Heart left ventricle (tissue), 16 donors: ENCODE results near the gene TTC33. TPM values are rescaled to one million over a fixed set of nuclear protein-coding genes. Genes with fewer than 3 reads are reported as not detected.

Source experiments
- ATAC-seq, 4 donors: fragments of 200-7000 bp; cut with Tn5 transposase; one replicate each; pipeline ENCODE4 v1.9.1; 2020 to 2022; ENCODE audit warnings: moderate library complexity in 4 of 4, mild to moderate bottlenecking in 3 of 4, moderate number of reproducible peaks in 1 of 4
- DNase-seq, 5 donors: peaks; one replicate each; pipeline ENCODE4 v3.0.0-alpha.2; 2020
- H3K27ac ChIP-seq, 12 donors: fragments of 200-600 bp; sonication (generic) in 4 of 12; one replicate each; pipeline versions ENCODE4 v1.5.0 to v1.8.0; 2016 to 2022; ENCODE audit warnings: mild to moderate bottlenecking in 2 of 12
- H3K27me3 ChIP-seq, 9 donors: fragments of 200-600 bp; sonication (generic) in 2 of 9; one replicate each; pipeline versions ENCODE4 v1.5.1 to v1.8.0; 2016 to 2022; ENCODE audit warnings: mild to moderate bottlenecking in 3 of 9
- H3K36me3 ChIP-seq, 9 donors: fragments of 200-600 bp; sonication (generic) in 2 of 9; one replicate each; pipeline versions ENCODE4 v1.5.0 to v1.8.0; 2018 to 2022; ENCODE audit warnings: mild to moderate bottlenecking in 2 of 9
- H3K4me1 ChIP-seq, 12 donors: fragments of 200-600 bp; sonication (generic) in 4 of 12; one replicate each; pipeline versions ENCODE4 v1.5.0 to v1.8.0; 2016 to 2022; ENCODE audit warnings: mild to moderate bottlenecking in 3 of 12
- H3K4me3 ChIP-seq, 12 donors: fragments of 200-600 bp; sonication (generic) in 4 of 12; one replicate each; pipeline versions ENCODE4 v1.5.0 to v1.8.0; 2017 to 2022; ENCODE audit warnings: mild to moderate bottlenecking in 9 of 12, moderate library complexity in 4 of 12
- H3K9me3 ChIP-seq, 12 donors: fragments of 200-600 bp; sonication (generic) in 4 of 12; one replicate each; pipeline versions ENCODE4 v1.5.0 to v1.8.0; 2016 to 2022; ENCODE audit warnings: mild to moderate bottlenecking in 1 of 12
- CTCF ChIP-seq, 12 donors: fragments of 200-600 bp; sonication (generic) in 4 of 12; IDR thresholded peaks; one replicate each; pipeline versions ENCODE4 v1.5.0 to v1.8.0; 2018 to 2022; ENCODE audit warnings: antibody characterized with exemption in 12 of 12, mild to moderate bottlenecking in 5 of 12
- POLR2A ChIP-seq, 2 donors: fragments of 450-650 bp; IDR thresholded peaks; one replicate each; pipeline ENCODE4 v1.6.1; 2017; ENCODE audit warnings: antibody characterized with exemption in 2 of 2, mild to moderate bottlenecking in 2 of 2, moderate library complexity in 2 of 2
- WGBS, 4 donors: extraction: QIAGEN DNeasy Blood & Tissue Kit in 2 of 4; methylation state at CpG; one replicate each; pipeline versions ENCODE4 v1.1.5 to v1.1.7; 2013 to 2018; 5-methylcytosine and 5-hydroxymethylcytosine counted together
- intact Hi-C, 10 donors: fragments of 100-400 bp; cut with DNase I; formaldehyde crosslinking; loops; one replicate each; pipeline versions ENCODE4 v1.11.1 to v1.14.2; 2022
- polyA plus RNA-seq, 2 donors: library from polyadenylated mRNA; stranded (reverse); fragments of 200-250 nt; gene quantifications; one replicate each; pipeline ENCODE4 v1.2.3, GENCODE V29; 2013
- total RNA-seq, 9 donors: library from RNA; depleted of rRNA in 2 of 9; stranded (reverse); fragments of >200 nt in 2 of 9; fragmentation: NEBNext Ultra II Directional in 3 of 9; extraction: Animal tissue kit (Norgen Biotek cat#: 25700) in 3 of 9; gene quantifications; one replicate each; pipeline versions ENCODE4 v1.1.0 to v1.2.4, GENCODE V29; 2016 to 2023
- donor health status: ischemic (EF 13 %, LVEDD 7.1; RV severe dilation, severe dysfunction).
- donor health status: healthy with polysubstance abuse.
- donor health status: DM: no; HTN: yes; CAD: no.
- donor health status: DM: no; HTN: no; CAD: no.
- donor health status: ischemic (EF 25% LVEDD 6.9; RV normal size, moderate dysfunction).
- donor health status: ischemic (EF 25% LVEDD 5.7; RV mildly dilated, moderate dysfunction).
- donor health status: healthy.
- donor health status: DM: yes; HTN: yes; CAD: no.
- donor health status: ischemic (EF 35%, LVEDD 5.7; RV mildly dilated, moderate dysfunction).
- donor health status: nonischemic (EF 11% LVEDD 7.7; RV severe dilation, severe dysfunction).
- donor health status: DM: yes; HTN: yes; CAD: no.
- donor health status: PGD.
- donor health status: ischemic (EF 29% LVEDD 5.4; RV normal size, mild dysfunction).
- donor health status: nonischemic (EF 23%, LVEDD 6.1; RV moderate dilation, normal function).

The TTC33 gene
- total and polyA plus RNA-seq, 11 donors, result 5.6 to 20.0 (median 14.2) TPM

- no peaks in the 10 kb centered on the region for H3K27me3 ChIP-seq
- H3K4me1 ChIP-seq, result peaks cover 0 to 22% (median 0%) of the 10 kb centered on the region in 12 donors
- TF ChIP-seq CTCF (IDR thresholded peaks at IDR 0.05) (no peak), POLR2A (IDR thresholded peaks at IDR 0.05) (no peak)
- WGBS, 4 donors, result 86 to 100% (median 90%) methylated on average over 1 of the region's 1 CpG
- H3K27ac ChIP-seq, result no peak overlapping the region
- no peak for ATAC-seq
- H3K9me3 ChIP-seq, result no peaks in the 10 kb centered on the region
- intact Hi-C loops, result loop anchor here in 3 of 10 donors (10.0 kb wide), 2 partner anchors 99 to 109 kb away; partner anchors contain the start of gene PTGER4 (in 2 of the 3)
- no peaks in the 10 kb centered on the region for H3K36me3 ChIP-seq
- no peak overlapping the region for H3K4me3 ChIP-seq
- no peak for DNase-seq
Measured at GRCh38 chr5:40575411-40575810, 180.3 kb downstream of the TTC33 start.

GRCh38 chr5:40572937-40573336 lies 182.8 kb downstream of the TTC33 start:
- ATAC-seq (peak; percentile 53 to 86 (median 76)), DNase-seq (peak in 4 of 5 donors; percentile 40 to 58 (median 44))
- TF ChIP-seq POLR2A (IDR thresholded peaks at IDR 0.05), result no peak
- TF ChIP-seq CTCF (IDR thresholded peaks at IDR 0.05), result no peak
- Histone ChIP-seq H3K9me3 (no peaks in the 10 kb centered on the region), H3K27ac (peak overlapping the region in 6 of 12 donors; percentile 35 to 80 (median 65)), H3K4me1 (peaks cover 0 to 21% (median 0%) of the 10 kb centered on the region in 12 donors), H3K27me3 (no peaks in the 10 kb centered on the region), H3K36me3 (no peaks in the 10 kb centered on the region), H3K4me3 (no peak overlapping the region)
- 50 to 59% (median 54%) methylated on average over 2 of the region's 2 CpGs for WGBS, 4 donors
- intact Hi-C loops, result loop anchor here in 4 of 10 donors (5.0 to 10.0 kb wide), 3 partner anchors 102 to 112 kb away; partner anchors contain the start of gene PTGER4 (in 2 of the 4)

- 68 to 77% (median 71%) methylated on average over 6 of the region's 6 CpGs for WGBS, 4 donors
- H3K27ac ChIP-seq, result peak overlapping the region in 9 of 12 donors; percentile 1 to 80 (median 61)
- ATAC-seq, result peak in 2 of 4 donors; percentile 48 to 63
- no peak for TF ChIP-seq POLR2A (IDR thresholded peaks at IDR 0.05)
- no peak for TF ChIP-seq CTCF (IDR thresholded peaks at IDR 0.05)
- intact Hi-C loops, result loop anchor here in 4 of 10 donors (5.0 to 10.0 kb wide), 3 partner anchors 102 to 112 kb away; partner anchors contain the start of gene PTGER4 (in 2 of the 4)
- no peaks in the 10 kb centered on the region for H3K27me3 ChIP-seq
- H3K36me3 ChIP-seq, result no peaks in the 10 kb centered on the region
- peaks cover 0 to 21% (median 0%) of the 10 kb centered on the region in 12 donors for H3K4me1 ChIP-seq
- no peak overlapping the region for H3K4me3 ChIP-seq
- DNase-seq, result peak in 1 of 5 donors; percentile 16
- no peaks in the 10 kb centered on the region for H3K9me3 ChIP-seq
Measured at GRCh38 chr5:40572391-40572790, 183.4 kb downstream of the TTC33 start.

GRCh38 chr5:40571729-40572128 lies 184.0 kb downstream of the TTC33 start:
- Histone ChIP-seq H3K4me3 (no peak overlapping the region), H3K9me3 (no peaks in the 10 kb centered on the region), H3K36me3 (no peaks in the 10 kb centered on the region), H3K4me1 (peaks cover 0 to 21% (median 0%) of the 10 kb centered on the region in 12 donors), H3K27me3 (no peaks in the 10 kb centered on the region), H3K27ac (peak overlapping the region in 9 of 12 donors; percentile 1 to 80 (median 61))
- ATAC-seq (no peak), DNase-seq (no peak)
- intact Hi-C loops, result loop anchor here in 4 of 10 donors (5.0 to 10.0 kb wide), 3 partner anchors 103 to 113 kb away; partner anchors contain the start of gene PTGER4 (in 2 of the 4)
- 79 to 84% (median 82%) methylated on average over 2 of the region's 2 CpGs for WGBS, 4 donors
- TF ChIP-seq CTCF (IDR thresholded peaks at IDR 0.05) (no peak), POLR2A (IDR thresholded peaks at IDR 0.05) (no peak)
